ENCODE data around the gene PLOD1.

- TF ChIP-seq, protein P1, sequence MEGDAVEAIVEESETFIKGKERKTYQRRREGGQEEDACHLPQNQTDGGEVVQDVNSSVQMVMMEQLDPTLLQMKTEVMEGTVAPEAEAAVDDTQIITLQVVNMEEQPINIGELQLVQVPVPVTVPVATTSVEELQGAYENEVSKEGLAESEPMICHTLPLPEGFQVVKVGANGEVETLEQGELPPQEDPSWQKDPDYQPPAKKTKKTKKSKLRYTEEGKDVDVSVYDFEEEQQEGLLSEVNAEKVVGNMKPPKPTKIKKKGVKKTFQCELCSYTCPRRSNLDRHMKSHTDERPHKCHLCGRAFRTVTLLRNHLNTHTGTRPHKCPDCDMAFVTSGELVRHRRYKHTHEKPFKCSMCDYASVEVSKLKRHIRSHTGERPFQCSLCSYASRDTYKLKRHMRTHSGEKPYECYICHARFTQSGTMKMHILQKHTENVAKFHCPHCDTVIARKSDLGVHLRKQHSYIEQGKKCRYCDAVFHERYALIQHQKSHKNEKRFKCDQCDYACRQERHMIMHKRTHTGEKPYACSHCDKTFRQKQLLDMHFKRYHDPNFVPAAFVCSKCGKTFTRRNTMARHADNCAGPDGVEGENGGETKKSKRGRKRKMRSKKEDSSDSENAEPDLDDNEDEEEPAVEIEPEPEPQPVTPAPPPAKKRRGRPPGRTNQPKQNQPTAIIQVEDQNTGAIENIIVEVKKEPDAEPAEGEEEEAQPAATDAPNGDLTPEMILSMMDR (conservative IDR thresholded peaks at IDR 0.05; ENCODE audit: low read depth in 2 of 2), result no peak
- TF ChIP-seq CREB1 (CRISPR knock-in tag; IDR thresholded peaks at IDR 0.05; ENCODE audit: low read depth), result no peak
- no peak for TF ChIP-seq NANOG (IDR thresholded peaks at IDR 0.05; ENCODE audit: borderline replicate concordance)
- TF ChIP-seq, protein P2, sequence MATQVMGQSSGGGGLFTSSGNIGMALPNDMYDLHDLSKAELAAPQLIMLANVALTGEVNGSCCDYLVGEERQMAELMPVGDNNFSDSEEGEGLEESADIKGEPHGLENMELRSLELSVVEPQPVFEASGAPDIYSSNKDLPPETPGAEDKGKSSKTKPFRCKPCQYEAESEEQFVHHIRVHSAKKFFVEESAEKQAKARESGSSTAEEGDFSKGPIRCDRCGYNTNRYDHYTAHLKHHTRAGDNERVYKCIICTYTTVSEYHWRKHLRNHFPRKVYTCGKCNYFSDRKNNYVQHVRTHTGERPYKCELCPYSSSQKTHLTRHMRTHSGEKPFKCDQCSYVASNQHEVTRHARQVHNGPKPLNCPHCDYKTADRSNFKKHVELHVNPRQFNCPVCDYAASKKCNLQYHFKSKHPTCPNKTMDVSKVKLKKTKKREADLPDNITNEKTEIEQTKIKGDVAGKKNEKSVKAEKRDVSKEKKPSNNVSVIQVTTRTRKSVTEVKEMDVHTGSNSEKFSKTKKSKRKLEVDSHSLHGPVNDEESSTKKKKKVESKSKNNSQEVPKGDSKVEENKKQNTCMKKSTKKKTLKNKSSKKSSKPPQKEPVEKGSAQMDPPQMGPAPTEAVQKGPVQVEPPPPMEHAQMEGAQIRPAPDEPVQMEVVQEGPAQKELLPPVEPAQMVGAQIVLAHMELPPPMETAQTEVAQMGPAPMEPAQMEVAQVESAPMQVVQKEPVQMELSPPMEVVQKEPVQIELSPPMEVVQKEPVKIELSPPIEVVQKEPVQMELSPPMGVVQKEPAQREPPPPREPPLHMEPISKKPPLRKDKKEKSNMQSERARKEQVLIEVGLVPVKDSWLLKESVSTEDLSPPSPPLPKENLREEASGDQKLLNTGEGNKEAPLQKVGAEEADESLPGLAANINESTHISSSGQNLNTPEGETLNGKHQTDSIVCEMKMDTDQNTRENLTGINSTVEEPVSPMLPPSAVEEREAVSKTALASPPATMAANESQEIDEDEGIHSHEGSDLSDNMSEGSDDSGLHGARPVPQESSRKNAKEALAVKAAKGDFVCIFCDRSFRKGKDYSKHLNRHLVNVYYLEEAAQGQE (IDR thresholded peaks at IDR 0.05; ENCODE audit: unreplicated experiment), result no peak
- no peak for TF ChIP-seq EZH2phosphoT487 (IDR thresholded peaks at IDR 0.05; ENCODE audit: unreplicated experiment)
- no peak for TF ChIP-seq EZH2 (IDR thresholded peaks at IDR 0.05; ENCODE audit: low read depth, unreplicated experiment)
- TF ChIP-seq JUNB (IDR thresholded peaks at IDR 0.05; ENCODE audit: unreplicated experiment), result no peak
- TF ChIP-seq POLR2AphosphoS5 (IDR thresholded peaks at IDR 0.05; ENCODE audit: low read depth), result no peak
These were observed 50.1 kb downstream of the PLOD1 start for GRCh38 chr1:11984576-11984975.
